GM19035 (cell line): ENCODE results near the gene SECISBP2.

Experiments used
- ATAC-seq: cut with Tn5 transposase; IDR thresholded peaks from one replicate; pipeline ENCODE4 v1.9.1; 2021; ENCODE audit not compliant: unreplicated experiment

Gene SECISBP2

DNA sequence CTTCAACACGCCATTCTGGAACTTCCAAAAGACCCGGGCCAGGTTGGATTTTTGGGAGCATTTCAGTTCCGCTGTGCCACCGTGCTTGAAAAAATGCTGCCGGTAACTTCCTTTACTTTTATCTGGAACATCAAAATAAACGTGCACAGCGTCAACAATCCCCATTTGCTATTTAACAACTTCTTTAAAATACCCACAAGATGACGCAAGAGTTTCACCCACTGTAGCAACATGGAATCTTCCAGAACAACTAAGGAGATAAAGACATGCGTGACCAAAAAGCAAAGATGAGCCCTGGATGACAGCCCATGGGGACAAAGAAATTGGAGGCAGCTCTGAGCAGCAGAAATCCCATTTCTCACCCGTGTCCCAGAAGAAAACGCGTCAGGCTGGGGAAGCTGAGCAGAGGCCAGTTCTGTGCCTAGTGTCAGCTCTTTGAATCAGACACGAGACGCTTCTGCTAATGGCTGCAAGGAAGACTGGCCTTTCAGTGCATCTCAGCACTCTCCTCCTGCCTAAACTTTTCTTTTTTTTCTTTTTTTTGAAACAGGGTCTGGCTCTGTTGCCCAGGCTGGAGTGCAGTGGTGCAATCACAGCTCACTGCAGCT is 61.3 kb downstream of the SECISBP2 start:
- no peak for ATAC-seq

DNA sequence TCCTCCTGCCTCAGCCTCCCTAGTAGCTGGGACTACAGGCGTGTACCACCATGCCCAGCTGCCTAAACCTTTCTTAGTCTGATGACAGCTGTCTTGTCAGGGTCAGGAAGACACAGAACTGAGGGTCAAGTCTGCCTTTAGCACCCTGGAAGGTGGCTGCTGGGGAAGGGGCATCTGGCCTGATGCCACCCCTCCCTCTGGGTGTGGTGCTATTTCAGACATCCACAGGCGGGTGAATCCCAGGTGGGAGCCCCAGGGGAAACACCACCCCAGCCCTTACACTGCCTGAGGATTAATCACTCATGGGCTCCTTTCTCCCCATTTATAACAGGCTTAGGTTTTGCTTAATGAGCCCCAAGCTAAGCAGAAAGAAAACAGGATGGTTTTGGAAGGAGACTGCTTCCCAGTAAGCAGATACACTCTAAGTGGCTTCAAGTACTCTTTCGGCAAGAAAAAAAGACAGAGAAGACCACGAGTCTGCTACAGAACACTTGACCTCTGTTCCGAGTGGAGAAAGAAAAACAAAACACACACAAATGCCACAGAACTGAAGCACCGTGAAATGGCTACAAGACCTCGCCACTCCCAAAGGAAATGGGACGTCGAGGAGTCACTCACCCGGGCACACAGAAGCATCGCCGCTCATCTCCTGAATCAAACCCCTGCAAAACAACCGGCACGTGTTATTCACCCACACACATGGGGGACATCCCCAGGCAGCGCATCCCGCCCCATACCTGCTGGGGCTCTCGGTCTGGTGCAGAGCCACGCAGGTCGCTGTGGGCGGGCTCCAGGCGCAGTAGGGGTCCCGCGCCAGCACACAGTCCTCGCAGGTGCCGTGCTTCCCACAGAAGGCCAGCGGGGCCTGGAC is 62.4 kb downstream of the SECISBP2 start:
- no peak for ATAC-seq

DNA sequence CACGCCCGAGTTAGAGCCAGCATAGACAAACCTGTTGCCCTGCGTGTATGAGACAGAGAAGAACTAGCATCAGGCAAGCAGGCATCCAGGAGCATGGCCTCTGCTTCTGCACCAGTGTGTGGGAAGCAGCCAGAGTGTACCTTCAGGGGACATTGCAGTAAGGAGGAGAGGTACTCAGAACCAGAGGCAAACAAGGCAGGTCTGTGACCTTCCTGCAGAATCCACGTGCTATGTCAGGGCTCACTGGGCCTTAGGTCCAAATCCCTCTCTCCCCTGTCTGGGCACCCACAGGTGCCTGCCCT is 63.0 kb downstream of the SECISBP2 start:
- ATAC-seq = no peak

DNA sequence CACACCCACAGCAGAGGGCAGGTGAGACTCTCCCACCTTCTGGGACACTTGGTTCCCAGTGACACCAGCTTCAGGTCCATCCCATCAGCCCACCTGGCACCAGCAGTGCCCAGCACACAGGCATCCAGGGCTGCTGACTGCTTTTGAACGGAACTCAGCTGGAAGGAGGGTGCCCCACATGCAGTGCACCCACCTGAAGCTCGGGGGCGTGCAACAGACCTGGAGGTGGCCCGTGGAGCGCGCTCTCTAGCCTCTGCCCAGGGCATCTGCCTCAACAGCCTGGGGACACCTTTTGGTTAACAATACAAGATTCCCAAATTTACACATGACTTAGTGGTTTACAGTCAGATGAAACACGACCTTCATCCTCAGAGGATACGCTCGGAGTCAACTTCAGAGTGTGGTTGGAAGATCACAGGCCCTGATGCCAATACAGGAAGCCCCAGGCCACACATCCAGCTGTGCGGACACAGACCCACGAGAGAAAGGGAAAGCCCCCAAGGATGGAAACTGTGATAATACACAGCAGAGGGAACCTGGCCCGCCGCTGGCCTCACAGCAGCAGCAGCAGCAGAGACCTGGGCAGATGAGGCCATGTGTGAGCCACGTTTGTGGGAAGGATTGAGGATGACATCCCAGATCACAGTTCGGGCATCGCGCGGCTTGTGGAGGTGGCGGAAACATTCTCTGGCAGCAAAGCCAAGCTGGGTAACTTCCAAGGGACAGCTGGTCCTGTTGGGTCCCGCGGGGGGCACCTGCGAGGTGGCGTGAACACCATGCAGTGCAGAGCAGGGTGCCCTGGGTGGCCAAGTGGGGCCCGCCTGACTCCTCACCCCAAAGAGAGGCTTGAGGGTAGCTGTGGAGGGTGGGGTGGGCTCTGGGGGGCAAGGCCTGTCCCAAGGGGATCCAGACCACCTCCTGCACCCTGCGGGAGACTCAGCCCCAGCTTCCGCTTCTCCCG is 64.0 kb downstream of the SECISBP2 start:
- ATAC-seq = no peak

DNA sequence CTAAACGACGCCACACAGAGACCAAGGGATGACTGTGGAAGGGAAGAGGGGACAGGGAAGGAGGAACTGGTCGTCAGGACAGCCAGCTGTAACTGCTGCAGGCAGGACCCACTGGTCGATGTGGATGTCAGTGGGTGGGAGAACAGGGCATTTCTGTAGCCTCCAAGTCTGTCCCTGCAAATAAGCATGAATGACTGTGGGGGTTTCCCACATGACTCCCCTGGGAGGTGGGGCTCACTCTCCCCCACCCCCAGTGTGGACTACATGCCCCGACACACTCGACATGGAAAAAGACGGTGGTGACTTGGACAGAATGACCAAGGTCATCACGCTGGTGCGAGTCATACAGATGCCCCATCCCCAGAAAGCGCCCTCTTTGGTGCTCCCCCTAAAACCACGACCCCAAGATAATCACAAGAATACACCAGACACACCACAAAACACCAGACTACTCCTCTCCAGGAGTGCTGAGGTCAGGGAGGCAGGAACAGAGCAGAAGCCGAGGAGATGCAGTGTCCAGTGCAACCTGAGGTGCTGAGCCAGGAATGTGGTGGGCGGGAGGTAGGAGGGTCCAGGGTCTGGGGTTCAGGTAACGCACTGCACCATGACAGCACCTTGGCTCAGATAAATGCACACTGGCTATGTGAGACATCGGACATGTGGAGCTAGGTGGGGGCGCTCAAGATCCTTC is 64.9 kb downstream of the SECISBP2 start:
- ATAC-seq = no peak

DNA sequence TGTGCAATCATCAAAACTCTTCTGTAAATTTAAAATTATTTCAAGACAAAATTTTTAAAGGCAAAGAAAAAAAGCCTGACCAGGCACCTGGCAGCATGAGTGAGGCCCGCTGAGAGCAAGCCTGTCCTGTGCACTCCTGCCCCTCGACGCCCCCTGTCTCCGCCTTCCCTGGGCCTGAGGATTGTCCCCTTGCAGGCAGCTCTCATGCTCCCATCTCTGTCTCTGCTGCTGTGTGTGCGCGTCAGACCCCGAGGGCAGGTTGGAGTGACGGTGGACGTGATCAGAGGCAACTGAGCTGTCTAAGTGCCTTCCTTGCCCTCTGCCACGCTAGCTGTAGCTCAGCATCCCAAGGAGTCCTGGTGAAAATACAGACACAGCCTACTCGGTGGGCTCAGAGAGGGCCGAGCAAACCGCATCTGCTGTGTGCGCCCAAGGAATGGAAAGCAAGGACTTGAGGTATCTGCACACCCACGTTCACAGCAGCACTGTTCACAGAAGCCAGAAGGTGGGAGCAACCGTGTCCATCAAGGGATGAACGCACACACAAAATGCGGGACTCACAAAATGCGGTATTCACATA is 65.5 kb downstream of the SECISBP2 start:
- ATAC-seq = no peak

DNA sequence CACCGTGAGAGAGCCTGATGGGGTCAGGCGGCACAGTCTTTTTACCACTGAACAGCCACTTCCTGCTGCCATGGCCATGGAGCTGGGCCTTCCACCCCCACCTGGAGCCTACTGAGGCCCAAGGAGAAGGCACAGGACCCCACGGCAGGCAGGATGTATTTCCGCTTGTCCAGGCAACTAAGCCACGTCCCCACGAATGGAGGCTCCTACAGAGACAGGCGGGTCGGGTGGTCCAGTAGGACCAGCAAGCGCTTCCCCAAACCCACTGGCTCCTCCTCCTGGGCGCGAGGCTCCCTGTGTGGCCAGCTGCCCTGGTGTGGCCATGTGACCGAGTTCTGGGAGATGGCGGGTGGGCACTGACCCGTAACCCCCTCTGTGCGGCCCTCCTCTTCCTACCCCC is 66.5 kb downstream of the SECISBP2 start:
- no peak for ATAC-seq

DNA sequence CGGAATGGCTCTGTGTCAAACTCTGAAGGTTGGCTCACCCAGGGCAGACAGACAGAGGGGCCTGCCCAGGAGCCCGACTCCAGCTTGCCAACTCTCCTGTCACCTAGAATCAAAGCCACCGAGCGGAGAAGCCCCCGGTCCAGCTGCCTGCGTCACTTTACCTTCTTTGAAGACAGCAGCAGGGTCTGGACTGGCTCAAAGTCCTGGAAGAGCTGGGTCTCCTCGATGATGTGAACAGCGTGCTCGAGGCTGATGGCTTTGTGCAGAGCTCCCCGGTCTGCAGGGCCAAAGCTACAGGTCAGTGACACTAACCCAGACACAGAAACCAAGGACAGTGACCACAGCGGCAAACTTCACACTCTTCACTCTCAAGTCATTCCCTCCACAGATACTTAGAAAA is 67.9 kb downstream of the SECISBP2 start:
- no peak for ATAC-seq

DNA sequence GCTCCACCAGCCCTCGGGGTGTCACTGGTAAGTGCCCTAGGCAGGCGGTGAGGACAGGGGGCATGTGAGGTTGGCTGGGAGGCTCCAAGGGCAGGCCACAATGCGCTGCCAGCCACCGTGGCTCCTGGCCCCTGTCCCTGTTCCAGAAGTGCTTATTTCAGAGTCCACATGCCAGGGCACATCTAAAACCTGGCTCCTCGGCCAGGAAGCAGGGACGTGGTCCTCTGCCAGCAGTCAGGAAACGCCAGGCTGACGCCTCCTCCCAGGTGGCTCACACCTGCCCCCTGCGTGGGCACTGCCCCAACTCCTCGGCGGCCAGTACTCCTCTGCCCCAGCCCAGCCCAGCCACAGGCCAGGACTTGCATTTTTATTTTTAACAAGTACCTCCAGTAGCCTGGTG is 68.5 kb downstream of the SECISBP2 start:
- no peak for ATAC-seq

DNA sequence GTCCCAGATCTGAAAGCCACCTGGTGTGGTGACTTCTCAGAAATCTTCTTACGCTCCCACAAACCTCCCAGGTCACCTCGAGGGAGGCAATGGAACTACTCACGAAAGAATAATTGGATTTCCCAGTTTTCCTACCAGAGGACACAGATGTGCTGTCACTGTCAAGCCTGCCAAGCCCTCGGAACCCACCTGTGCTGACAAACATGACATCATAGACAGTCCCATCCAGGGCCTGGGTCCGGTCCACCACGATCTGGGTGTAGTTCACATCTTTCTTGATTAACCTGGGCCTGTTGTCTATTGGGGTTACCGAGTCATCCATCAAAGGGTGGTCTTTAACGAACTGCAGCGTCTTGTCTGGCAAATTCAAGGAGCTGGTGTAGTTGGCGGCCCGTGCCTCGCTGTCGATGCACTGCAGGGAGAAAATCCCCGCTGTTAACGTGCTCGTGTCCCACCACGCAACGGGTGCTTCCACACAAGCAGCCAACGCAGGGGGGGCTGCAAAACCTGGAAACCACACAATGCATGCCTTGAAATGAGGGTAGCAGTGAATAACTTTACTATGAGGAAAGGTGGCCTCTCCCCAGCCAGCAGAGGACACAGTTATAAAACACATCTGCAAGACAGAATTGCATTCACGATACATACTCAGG is 69.0 kb downstream of the SECISBP2 start:
- no peak for ATAC-seq

DNA sequence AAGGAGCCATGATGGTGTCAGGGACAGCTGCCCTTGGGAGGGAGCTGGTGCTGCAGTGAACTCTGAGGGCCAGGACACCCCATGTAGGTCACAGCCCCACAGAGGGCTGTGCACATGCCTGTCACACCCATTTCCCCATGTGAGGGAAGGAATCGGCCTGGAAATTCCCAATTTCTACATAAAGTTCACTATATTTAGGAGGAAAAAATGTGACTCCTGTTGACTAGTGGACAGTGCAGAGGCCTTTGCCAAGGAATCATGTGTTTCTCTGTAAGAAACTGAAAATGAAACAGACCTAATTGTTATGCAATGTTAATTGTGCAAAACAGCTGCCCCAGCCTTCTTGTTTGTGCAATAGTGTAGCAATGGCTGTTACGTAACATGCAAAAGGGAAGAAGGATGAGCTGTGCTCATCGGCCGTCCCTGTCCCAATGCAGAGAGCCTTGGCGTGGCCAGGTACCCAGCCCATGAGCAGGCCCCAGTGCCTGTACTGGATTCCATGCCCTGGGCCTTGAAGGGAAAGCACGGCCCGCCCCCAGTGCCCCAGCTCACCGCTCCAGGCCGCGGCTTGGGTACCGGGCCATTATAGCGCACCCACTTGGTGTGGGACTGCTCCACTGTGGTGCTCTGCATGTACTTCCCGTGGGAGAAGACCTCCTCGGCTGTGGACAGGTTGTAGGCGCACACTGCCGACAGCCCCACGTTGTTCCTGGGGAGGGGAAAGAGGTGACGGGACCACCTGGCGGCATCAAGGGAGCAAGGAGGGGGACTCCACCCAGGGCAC is 70.0 kb downstream of the SECISBP2 start:
- no peak for ATAC-seq

DNA sequence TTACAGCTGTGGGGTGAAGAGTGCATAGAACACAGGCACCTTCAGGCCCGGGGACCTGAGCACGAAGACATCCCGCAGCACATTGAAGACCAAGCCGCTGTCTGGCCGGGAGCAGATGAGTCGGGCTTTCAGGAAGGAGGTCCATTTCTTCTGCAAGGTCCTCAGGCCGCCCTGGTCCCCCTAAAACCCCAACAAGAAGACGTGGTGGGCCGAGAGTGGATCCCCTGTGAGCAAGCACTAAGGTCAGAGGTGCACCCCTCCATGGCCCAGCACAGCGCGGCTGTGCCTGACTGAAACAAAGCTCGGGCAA is 70.5 kb downstream of the SECISBP2 start:
- ATAC-seq = no peak

DNA sequence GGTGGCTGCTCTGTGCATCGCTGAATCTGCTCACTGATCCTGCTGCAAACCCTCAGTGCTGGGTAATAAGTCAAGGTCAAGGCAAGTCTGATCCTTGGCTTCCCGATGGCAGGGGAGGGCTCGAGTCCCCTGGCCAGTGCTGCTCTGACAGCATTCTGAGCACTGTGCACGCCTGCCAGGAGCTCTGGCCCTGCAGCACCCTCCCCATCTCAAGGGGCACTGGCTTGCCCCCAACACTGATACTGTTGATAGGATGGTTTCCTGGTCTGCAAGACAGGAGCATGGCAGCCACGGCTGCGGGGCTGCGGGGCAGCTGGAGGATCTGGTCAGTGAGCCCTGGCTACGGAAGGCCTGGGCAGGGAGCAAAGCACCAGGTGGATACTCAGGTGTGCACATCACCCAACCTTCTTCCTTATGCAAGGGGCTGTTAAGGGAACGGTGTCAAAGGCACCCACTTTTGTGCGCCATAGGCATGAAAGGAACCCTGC is 71.8 kb downstream of the SECISBP2 start:
- no peak for ATAC-seq

DNA sequence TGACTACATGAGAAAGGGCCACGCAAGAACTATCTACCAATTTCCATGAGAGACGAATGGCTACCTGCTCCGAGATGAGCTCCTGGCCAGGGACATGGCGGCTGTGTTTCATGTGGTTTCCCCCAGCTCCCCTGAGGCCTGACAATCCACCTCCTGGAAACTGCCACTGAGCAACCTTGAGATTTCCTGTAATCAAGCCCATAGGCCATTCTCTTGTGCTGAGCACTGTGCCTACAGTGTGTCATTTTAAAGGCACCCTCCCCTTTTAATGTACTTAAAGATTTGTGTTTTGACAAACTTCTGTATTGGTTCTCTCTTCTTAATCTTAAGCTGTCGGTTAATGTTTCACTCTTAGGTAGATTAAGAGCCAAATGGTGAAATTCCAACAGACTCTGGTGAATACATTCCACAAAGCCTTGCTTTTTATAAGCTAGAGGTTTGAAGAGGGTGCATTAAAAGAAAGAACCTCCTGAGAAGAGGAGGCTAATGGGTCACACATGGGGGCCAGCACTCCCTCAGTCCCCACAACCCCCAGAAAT is 72.3 kb downstream of the SECISBP2 start:
- no peak for ATAC-seq

DNA sequence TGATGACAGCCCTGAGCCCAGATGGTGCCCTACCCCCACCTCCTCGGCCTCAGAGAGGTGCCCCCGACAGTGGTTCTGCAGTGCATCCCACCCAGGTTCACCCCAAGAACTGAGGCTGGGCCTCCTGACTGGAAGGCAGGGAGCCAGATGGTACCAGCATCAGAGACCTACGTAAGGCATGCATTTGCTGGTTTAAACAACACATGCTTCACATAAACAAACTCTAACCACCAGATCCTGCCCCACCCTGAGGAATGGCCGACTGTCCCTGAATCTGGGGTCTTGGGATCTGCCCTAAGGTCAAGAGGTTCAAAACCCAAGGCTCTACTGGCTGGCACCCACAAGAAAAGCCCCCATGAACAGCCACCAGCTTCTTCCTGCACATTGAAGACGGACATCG is 73.3 kb downstream of the SECISBP2 start:
- ATAC-seq = no peak

DNA sequence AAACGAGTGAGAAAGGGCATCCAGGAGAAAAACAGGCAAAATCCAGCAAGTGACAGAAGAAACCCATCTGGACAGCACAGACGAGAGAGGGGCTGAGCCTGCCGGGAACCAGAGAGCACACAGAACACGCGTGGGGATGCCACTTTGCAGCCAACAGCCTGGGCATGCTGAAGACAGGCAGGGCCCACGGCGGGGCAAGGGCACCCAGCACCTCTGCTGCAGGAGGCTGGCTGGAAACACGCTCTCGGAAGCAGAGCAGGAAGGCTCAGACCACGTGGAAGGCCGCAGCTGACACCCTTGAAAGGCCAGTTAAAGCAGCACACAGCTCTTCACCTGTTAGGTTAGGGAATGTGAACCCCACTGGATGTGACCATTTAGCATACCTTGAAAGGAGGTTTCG is 76.1 kb downstream of the SECISBP2 start:
- no peak for ATAC-seq

DNA sequence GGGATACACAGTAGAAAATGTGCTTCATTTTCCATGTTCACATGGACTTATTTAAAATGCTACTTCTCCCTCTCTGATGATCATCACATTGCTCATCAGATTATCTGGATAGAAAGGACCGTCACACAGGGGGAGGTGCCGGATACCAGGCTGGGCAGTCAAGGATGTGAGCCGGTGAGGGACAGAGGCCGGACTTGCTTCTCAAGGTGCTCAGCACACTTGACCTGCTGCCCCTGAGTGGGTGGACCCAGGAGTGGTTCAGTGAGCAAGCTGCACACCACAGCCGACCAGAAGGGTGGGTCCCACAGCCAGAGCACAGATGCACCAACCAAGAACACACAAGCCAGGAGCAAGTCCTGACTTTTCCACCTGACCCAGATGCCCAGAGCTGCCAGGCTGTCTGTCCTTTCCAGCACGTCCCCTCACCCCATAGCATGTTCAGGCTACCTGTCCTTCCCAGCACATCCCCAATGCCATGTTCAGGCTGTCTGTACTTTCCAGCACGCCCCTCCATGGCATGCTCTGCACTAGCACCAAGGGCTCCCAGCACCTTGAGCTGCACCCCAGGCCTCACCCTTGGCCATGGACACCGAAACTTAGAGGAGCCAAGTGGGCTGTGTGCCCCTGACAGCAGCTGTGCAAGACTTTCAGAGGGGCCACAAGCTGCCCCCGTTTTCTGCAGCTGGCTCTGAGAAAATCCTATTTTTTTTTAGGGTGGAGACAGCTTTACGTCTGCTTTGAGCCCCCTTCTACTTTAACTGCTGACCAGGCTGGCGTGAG is 77.8 kb downstream of the SECISBP2 start:
- ATAC-seq = no peak

DNA sequence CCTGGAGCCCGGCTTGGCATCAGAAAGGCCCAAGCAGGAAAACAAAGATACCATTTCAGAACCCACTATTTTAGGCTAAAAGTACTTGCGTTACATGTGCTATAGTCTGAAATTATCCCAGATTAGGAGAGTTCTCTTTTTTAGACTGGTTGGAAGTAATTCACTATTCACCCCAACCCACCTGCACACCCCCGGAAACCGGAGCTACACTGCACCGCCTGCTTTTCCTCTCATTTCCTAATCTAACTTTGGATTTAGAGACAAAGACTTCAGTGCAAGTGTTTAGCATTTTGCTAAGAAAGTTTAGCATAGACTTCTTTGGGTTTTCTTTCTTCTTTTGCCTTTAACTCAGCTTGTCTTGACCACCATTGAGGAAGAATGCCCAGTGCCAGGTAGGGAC is 79.2 kb downstream of the SECISBP2 start:
- ATAC-seq = no peak
